Panc1 (cell line): ENCODE data around the gene KRTAP10-6. TPM values are rescaled to one million over a fixed set of nuclear protein-coding genes. Genes with fewer than 3 reads are reported as not detected.

Experiments
- ATAC-seq: fragments of 200-7000 bp; cut with Tn5 transposase; 2 replicates; pipeline ENCODE4 v1.9.1; 2020; ENCODE audit warnings: mild to moderate bottlenecking, moderate library complexity
- BruUV-seq: library from RNA; stranded (reverse); fragments of 400-500 nt; replicated peaks from 2 replicates; lab custom pipeline; 2021; lab: Mats Ljungman, UMichigan
- CTCF ChIA-PET: fragments of 300-600 bp; sonication (Branson Sonifier 250); formaldehyde crosslinking; loops from one replicate; lab custom pipeline; 2022; ENCODE audit warnings: antibody characterized with exemption; lab: Charles Lee
- POLR2A ChIA-PET: fragments of 300-600 bp; sonication (Branson Sonifier 250); formaldehyde crosslinking; loops from one replicate; lab custom pipeline; 2022; ENCODE audit warnings: antibody characterized with exemption; lab: Charles Lee
- DNase-seq: peaks from one replicate; pipeline ENCODE4 v3.0.0-alpha.2; 2010; ENCODE audit warnings: low read depth, low spot score
- H3K27ac ChIP-seq: 2 replicates; pipeline ENCODE4 v1.5.1; 2011; ENCODE audit warnings: mild to moderate bottlenecking, low read length, inconsistent platforms
- H3K27me3 ChIP-seq: fragments of 200-500 bp; sonication (Bioruptor generic); 2 replicates; pipeline ENCODE4 v1.6.0; 2014; ENCODE audit warnings: low read length, inconsistent platforms; ENCODE audit not compliant: control insufficient read depth, insufficient read depth
- H3K36me3 ChIP-seq: fragments of 200-500 bp; sonication (Bioruptor generic); 2 replicates; pipeline ENCODE4 v1.5.1; 2014; ENCODE audit warnings: inconsistent platforms, mild to moderate bottlenecking, low read length, moderate library complexity; ENCODE audit not compliant: control insufficient read depth, insufficient read depth
- H3K4me1 ChIP-seq: 2 replicates; pipeline ENCODE4 v1.5.1; 2011; ENCODE audit warnings: inconsistent platforms, mild to moderate bottlenecking, low read length, moderate library complexity; ENCODE audit not compliant: control insufficient read depth, insufficient read depth
- H3K4me3 ChIP-seq, 2 experiments: 2 replicates each; pipeline ENCODE4 v1.5.1; 2011 to 2012; ENCODE audit warnings: low read depth in 2 of 2, low read length in 2 of 2, mild to moderate bottlenecking in 2 of 2, inconsistent platforms in 1 of 2, moderate library complexity in 1 of 2
- H3K9me3 ChIP-seq: fragments of 200-500 bp; sonication (Bioruptor generic); 2 replicates; pipeline ENCODE4 v1.5.1; 2014; ENCODE audit warnings: low read depth, mild to moderate bottlenecking, inconsistent platforms, low read length, moderate library complexity; ENCODE audit not compliant: control insufficient read depth, insufficient read depth
- POLR2AphosphoS5 ChIP-seq: IDR thresholded peaks from 2 replicates; pipeline ENCODE4 v1.6.1; 2012; ENCODE audit warnings: mild to moderate bottlenecking, low read depth, low read length, moderate library complexity
- SIN3A ChIP-seq: IDR thresholded peaks from 2 replicates; pipeline ENCODE4 v1.6.1; 2012; ENCODE audit warnings: low read depth, mild to moderate bottlenecking, low read length, moderate library complexity, borderline replicate concordance; ENCODE audit not compliant: insufficient read depth
- TCF7L2 ChIP-seq: IDR thresholded peaks from 2 replicates; pipeline ENCODE4 v1.6.1; 2011; ENCODE audit warnings: mild to moderate bottlenecking, low read depth, low read length, inconsistent platforms
- in situ Hi-C: cut with HindIII; loops from 2 replicates; pipeline ENCODE4 v1.10.0; 2016; ENCODE audit warnings: low sequenced_read_pairs, low pct_unique_long_range_greater_than_20kb
- intact Hi-C: fragments of 100-400 bp; cut with micrococcal nuclease; formaldehyde crosslinking; loops from one replicate; pipeline ENCODE4 v1.10.0; 2022; ENCODE audit not compliant: unreplicated experiment
- total RNA-seq: library from RNA; stranded (reverse); gene quantifications from one replicate; pipeline ENCODE4 v1.2.1, GENCODE V29; 2021; ENCODE audit not compliant: unreplicated experiment
- TF ChIP-seq, protein P1 (sequence below): fragments of 450-650 bp; IDR thresholded peaks from 2 replicates; pipeline ENCODE4 v1.5.1; 2017; ENCODE audit warnings: mild to moderate bottlenecking
- TF ChIP-seq, protein P2 (sequence below), 2 experiments: IDR thresholded peaks; 2 replicates each; pipeline ENCODE4 v1.6.1; 2011 to 2012; ENCODE audit warnings: low read depth in 2 of 2, control low read depth in 1 of 2, low read length in 1 of 2, mild to moderate bottlenecking in 1 of 2, moderate library complexity in 1 of 2; ENCODE audit not compliant: insufficient read depth in 1 of 2

Gene KRTAP10-6
- total RNA-seq, 1 experiment from 2014 or later: not detected

DNA sequence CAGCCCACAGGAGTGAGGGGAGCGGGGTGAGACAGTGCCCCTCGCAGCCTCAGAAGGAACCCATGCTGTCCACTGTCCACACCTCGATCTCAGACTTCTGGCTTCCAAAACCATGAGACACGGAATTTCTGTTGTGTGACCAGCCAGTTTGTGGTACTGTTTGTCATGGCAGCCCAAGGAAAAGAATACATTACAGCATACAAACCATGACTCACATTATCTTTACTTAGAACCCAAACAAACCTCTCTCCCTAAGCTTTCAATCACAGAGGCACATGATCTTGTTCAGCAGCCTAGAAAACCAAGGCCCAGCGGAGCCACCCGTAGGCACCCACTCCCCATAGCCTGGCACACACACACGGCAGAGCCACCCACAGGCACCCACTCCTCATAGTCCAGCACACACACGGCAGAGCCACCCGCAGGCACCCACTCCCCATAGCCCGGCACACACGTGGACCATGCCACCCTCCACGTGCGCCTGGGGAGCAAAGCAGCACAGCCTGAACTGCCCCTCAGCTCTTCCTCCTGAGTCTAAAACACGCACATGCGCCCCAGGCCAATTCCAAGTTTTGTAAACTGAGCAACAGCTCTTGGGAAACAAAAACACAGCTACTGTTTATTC is 19.2 kb downstream of the KRTAP10-6 start:
- TF ChIP-seq TCF7L2: no peak
- TF ChIP-seq, protein P1, sequence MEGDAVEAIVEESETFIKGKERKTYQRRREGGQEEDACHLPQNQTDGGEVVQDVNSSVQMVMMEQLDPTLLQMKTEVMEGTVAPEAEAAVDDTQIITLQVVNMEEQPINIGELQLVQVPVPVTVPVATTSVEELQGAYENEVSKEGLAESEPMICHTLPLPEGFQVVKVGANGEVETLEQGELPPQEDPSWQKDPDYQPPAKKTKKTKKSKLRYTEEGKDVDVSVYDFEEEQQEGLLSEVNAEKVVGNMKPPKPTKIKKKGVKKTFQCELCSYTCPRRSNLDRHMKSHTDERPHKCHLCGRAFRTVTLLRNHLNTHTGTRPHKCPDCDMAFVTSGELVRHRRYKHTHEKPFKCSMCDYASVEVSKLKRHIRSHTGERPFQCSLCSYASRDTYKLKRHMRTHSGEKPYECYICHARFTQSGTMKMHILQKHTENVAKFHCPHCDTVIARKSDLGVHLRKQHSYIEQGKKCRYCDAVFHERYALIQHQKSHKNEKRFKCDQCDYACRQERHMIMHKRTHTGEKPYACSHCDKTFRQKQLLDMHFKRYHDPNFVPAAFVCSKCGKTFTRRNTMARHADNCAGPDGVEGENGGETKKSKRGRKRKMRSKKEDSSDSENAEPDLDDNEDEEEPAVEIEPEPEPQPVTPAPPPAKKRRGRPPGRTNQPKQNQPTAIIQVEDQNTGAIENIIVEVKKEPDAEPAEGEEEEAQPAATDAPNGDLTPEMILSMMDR: no peak
- TF ChIP-seq POLR2AphosphoS5: no peak
- no peak for TF ChIP-seq SIN3A
- TF ChIP-seq, protein P2, sequence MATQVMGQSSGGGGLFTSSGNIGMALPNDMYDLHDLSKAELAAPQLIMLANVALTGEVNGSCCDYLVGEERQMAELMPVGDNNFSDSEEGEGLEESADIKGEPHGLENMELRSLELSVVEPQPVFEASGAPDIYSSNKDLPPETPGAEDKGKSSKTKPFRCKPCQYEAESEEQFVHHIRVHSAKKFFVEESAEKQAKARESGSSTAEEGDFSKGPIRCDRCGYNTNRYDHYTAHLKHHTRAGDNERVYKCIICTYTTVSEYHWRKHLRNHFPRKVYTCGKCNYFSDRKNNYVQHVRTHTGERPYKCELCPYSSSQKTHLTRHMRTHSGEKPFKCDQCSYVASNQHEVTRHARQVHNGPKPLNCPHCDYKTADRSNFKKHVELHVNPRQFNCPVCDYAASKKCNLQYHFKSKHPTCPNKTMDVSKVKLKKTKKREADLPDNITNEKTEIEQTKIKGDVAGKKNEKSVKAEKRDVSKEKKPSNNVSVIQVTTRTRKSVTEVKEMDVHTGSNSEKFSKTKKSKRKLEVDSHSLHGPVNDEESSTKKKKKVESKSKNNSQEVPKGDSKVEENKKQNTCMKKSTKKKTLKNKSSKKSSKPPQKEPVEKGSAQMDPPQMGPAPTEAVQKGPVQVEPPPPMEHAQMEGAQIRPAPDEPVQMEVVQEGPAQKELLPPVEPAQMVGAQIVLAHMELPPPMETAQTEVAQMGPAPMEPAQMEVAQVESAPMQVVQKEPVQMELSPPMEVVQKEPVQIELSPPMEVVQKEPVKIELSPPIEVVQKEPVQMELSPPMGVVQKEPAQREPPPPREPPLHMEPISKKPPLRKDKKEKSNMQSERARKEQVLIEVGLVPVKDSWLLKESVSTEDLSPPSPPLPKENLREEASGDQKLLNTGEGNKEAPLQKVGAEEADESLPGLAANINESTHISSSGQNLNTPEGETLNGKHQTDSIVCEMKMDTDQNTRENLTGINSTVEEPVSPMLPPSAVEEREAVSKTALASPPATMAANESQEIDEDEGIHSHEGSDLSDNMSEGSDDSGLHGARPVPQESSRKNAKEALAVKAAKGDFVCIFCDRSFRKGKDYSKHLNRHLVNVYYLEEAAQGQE (IDR thresholded peaks at IDR 0.05; ENCODE audit: insufficient read depth in 1 of 2, low read depth in 2 of 2, low read length in 1 of 2): no peak
- Histone ChIP-seq H3K27ac (peak overlapping the region; percentile 29; the same call in 1 of the 2 replicates), H3K4me3 (no peak overlapping the region), H3K9me3 (no peaks in the 10 kb centered on the region), H3K27me3 (no peaks in the 10 kb centered on the region), H3K4me1 (peaks cover 5% of the 10 kb centered on the region; the same call in 1 of the 2 replicates), H3K36me3 (no peaks in the 10 kb centered on the region)
- POLR2A ChIA-PET: no interaction called here
- DNase-seq: no peak
- peak; percentile 56; the same call in 1 of the 2 replicates for ATAC-seq
- CTCF ChIA-PET: no interaction called here
- in situ Hi-C loops: no loop called here
- intact Hi-C loops: no loop called here
- BruUV-seq: no TSS peak

DNA sequence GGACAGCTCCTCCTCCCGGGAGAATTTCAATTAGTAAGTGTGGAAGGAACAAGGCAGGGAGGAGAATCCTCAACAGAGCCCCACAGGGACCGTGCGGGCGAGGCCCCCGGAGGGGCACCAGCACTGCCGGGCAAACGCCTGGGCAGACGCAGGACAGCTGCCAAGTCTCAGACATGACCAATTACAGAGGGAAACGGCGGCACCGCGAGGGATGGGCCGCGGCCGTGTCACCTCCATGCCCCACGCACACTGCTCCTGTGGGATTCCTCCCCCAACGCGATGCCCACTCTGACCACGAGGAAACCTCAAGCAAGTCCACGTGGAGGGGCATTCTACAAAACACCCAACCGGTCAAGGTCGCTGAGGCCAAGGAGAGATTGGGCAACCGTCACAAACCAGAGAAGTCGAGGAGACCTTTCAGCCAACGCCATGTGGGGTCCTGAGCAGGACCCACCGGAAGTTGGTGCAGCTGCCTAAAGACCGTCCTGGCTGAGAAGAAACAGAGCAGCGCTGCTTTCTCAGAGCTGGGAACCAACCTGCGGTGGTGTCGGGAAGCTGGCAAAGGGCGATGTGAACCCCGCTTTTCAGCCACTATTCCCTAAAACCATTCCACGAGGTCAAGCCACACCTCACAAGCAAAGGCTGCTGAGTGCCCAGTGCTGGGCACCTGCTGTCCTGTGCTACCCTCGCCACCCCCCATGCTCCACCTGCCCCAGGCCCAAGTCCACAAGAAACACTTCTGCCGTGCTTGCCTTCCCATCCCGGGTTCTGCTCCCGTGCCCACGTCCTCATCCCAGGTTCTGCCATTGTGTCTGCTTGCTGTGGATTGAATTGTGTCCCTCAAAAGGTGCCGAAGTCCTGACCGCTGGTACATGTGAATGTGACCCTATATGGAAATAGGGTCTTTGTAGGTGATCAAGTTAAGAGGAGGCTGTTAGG is 20.2 kb downstream of the KRTAP10-6 start:
- Histone ChIP-seq H3K27ac (no peak overlapping the region), H3K4me3 (no peak overlapping the region), H3K36me3 (no peaks in the 10 kb centered on the region), H3K4me1 (peaks cover 5% of the 10 kb centered on the region; the same call in 1 of the 2 replicates), H3K9me3 (no peaks in the 10 kb centered on the region), H3K27me3 (no peaks in the 10 kb centered on the region)
- no peak for DNase-seq
- TF ChIP-seq SIN3A: no peak
- TF ChIP-seq, protein P1: no peak
- no peak for TF ChIP-seq TCF7L2
- TF ChIP-seq, protein P2 (IDR thresholded peaks at IDR 0.05; ENCODE audit: insufficient read depth in 1 of 2, low read depth in 2 of 2, low read length in 1 of 2): no peak
- no peak for TF ChIP-seq POLR2AphosphoS5
- ChIA-PET POLR2A (no interaction called here), CTCF (no interaction called here)
- intact Hi-C loops (no loop called here), in situ Hi-C loops (no loop called here)
- no TSS peak for BruUV-seq
- ATAC-seq: no peak
